H1 (cell line): ENCODE data around the gene CTPS2. TPM values are rescaled to one million over a fixed set of nuclear protein-coding genes. Genes with fewer than 3 reads are reported as not detected.

Source experiments
- CTCF ChIA-PET: fragments of 300-600 bp; sonication (Branson Sonifier 250); formaldehyde crosslinking; loops from one replicate; lab custom pipeline; 2021; ENCODE audit not compliant: partially characterized antibody; lab: Charles Lee
- POLR2A ChIA-PET: fragments of 300-600 bp; sonication (Branson Sonifier 250); formaldehyde crosslinking; loops from one replicate; lab custom pipeline; 2021; ENCODE audit warnings: inconsistent platforms; ENCODE audit not compliant: partially characterized antibody; lab: Charles Lee
- DNase-seq, 2 experiments: peaks; one replicate each; pipeline versions ENCODE4 v3.0.0 to v3.0.0-alpha.2; 2010 to 2022; ENCODE audit warnings: low spot score in 2 of 2, low read depth in 1 of 2, mixed read lengths in 1 of 2
- FAIRE-seq: peaks from 2 replicates; lab custom pipeline; 2011; peaks lifted over from hg19 to GRCh38; lab: Jason Lieb, UNC
- H2AFZ ChIP-seq: 2 replicates; pipeline ENCODE4 v1.8.1; 2012; ENCODE audit warnings: low read length, inconsistent platforms
- H2AK5ac ChIP-seq: 2 replicates; pipeline ENCODE4 v1.6.1; 2013; ENCODE audit warnings: low read depth, low read length
- H2BK120ac ChIP-seq: replicated peaks from 2 replicates; pipeline ENCODE3; 2013; ENCODE audit warnings: low read depth, low read length, inconsistent platforms
- H2BK12ac ChIP-seq: 2 replicates; pipeline ENCODE4 v1.6.1; 2013; ENCODE audit warnings: low read depth, low read length
- H2BK15ac ChIP-seq: 2 replicates; pipeline ENCODE4 v1.6.1; 2013; ENCODE audit warnings: low read length
- H2BK20ac ChIP-seq: 2 replicates; pipeline ENCODE4 v1.6.1; 2013; ENCODE audit warnings: low read length
- H2BK5ac ChIP-seq: 2 replicates; pipeline ENCODE4 v1.6.1; 2013; ENCODE audit warnings: low read depth, low read length
- H3K14ac ChIP-seq: 2 replicates; pipeline ENCODE4 v1.6.1; 2013; ENCODE audit warnings: inconsistent platforms; ENCODE audit not compliant: insufficient read length
- H3K18ac ChIP-seq: 2 replicates; pipeline ENCODE4 v1.6.1; 2013; ENCODE audit warnings: low read length; ENCODE audit errors: extremely low read depth
- H3K23ac ChIP-seq: 2 replicates; pipeline ENCODE4 v1.6.1; 2013; ENCODE audit warnings: inconsistent platforms; ENCODE audit not compliant: insufficient read length
- H3K23me2 ChIP-seq: 2 replicates; pipeline ENCODE4 v1.6.1; 2013; ENCODE audit warnings: low read depth, low read length
- H3K27ac ChIP-seq: 2 replicates; pipeline ENCODE4 v1.6.1; 2011; ENCODE audit warnings: low read depth, low read length, inconsistent platforms
- H3K27me3 ChIP-seq, 4 experiments: replicated peaks in 1 of 4; 1 replicate in 1 of 4; 2 replicates in 3 of 4; pipeline versions ENCODE4 v1.6.1 to v1.8.1; 2011 to 2013; ENCODE audit warnings: low read length in 3 of 4, mild to moderate bottlenecking in 3 of 4, inconsistent platforms in 2 of 4, mixed read lengths in 2 of 4, moderate library complexity in 1 of 4; ENCODE audit not compliant: control insufficient read depth in 3 of 4, insufficient read depth in 3 of 4; ENCODE audit errors: extremely low read depth in 1 of 4
- H3K36me3 ChIP-seq, 4 experiments: 2 replicates each; pipeline versions ENCODE4 v1.6.1 to v1.8.1; 2011 to 2013; ENCODE audit warnings: mild to moderate bottlenecking in 4 of 4, low read length in 3 of 4, moderate library complexity in 2 of 4, control low read depth in 1 of 4, inconsistent platforms in 1 of 4; ENCODE audit not compliant: insufficient read depth in 4 of 4, control insufficient read depth in 2 of 4
- H3K4ac ChIP-seq: replicated peaks from 2 replicates; pipeline ENCODE3; 2013; ENCODE audit warnings: low read length, low read depth, mixed read lengths, inconsistent platforms; ENCODE audit not compliant: insufficient read length
- H3K4me1 ChIP-seq, 4 experiments: replicated peaks in 1 of 4; 1 replicate in 1 of 4; 2 replicates in 3 of 4; pipeline versions ENCODE4 v1.6.1 to v1.8.1; 2011 to 2013; ENCODE audit warnings: low read length in 3 of 4, inconsistent platforms in 2 of 4, mixed read lengths in 1 of 4; ENCODE audit not compliant: insufficient read depth in 4 of 4, control insufficient read depth in 3 of 4
- H3K4me2 ChIP-seq, 2 experiments: 2 replicates each; pipeline versions ENCODE4 v1.6.1 to v1.8.1; 2011 to 2013; ENCODE audit warnings: low read depth in 2 of 2, low read length in 2 of 2, control low read depth in 1 of 2, inconsistent platforms in 1 of 2, mild to moderate bottlenecking in 1 of 2; ENCODE audit not compliant: insufficient read depth in 1 of 2
- H3K4me3 ChIP-seq, 4 experiments: fragments of 200-600, 300-600 bp in 1 of 4; sonication (generic), shearing (Covaris generic), sonication (Bioruptor Twin) in 1 of 4; 2 replicates each; pipeline versions ENCODE4 v1.5.1 to v1.8.1; 2011 to 2016; ENCODE audit warnings: low read length in 4 of 4, low read depth in 3 of 4, control low read depth in 2 of 4, inconsistent platforms in 2 of 4, mild to moderate bottlenecking in 2 of 4, mixed read lengths in 1 of 4, moderate library complexity in 1 of 4; ENCODE audit not compliant: insufficient read depth in 2 of 4; ENCODE audit errors: extremely low read depth in 1 of 4
- H3K56ac ChIP-seq: replicated peaks from 2 replicates; pipeline ENCODE3; 2013; ENCODE audit warnings: low read depth, mild to moderate bottlenecking, mixed read lengths, low read length, inconsistent platforms; ENCODE audit not compliant: insufficient read length
- H3K79me1 ChIP-seq: 2 replicates; pipeline ENCODE4 v1.6.1; 2013; ENCODE audit warnings: low read depth, low read length, control low read depth
- H3K79me2 ChIP-seq, 2 experiments: 2 replicates each; pipeline versions ENCODE4 v1.6.1 to v1.8.1; 2012 to 2013; ENCODE audit warnings: low read length in 2 of 2, mild to moderate bottlenecking in 2 of 2, inconsistent platforms in 1 of 2; ENCODE audit not compliant: insufficient read depth in 2 of 2, control insufficient read depth in 1 of 2
- H3K9ac ChIP-seq, 4 experiments: replicated peaks in 1 of 4; 1 replicate in 1 of 4; 2 replicates in 3 of 4; pipeline versions ENCODE4 v1.6.1 to v1.8.1; 2011 to 2013; ENCODE audit warnings: low read depth in 3 of 4, low read length in 3 of 4, control low read depth in 2 of 4, mild to moderate bottlenecking in 2 of 4, moderate library complexity in 2 of 4, inconsistent platforms in 1 of 4; ENCODE audit errors: extremely low read depth in 1 of 4
- H3K9me3 ChIP-seq, 2 experiments: 2 replicates each; pipeline versions ENCODE4 v1.6.1 to v1.8.1; 2012 to 2013; ENCODE audit warnings: mild to moderate bottlenecking in 2 of 2, moderate library complexity in 2 of 2, control low read depth in 1 of 2, inconsistent platforms in 1 of 2, low read depth in 1 of 2, low read length in 1 of 2, mixed read lengths in 1 of 2; ENCODE audit not compliant: insufficient read depth in 2 of 2
- H4K20me1 ChIP-seq, 2 experiments: replicated peaks in 1 of 2; 2 replicates each; pipeline versions ENCODE3 to v1.8.1; 2011 to 2013; ENCODE audit warnings: inconsistent platforms in 2 of 2, low read length in 2 of 2, mild to moderate bottlenecking in 1 of 2; ENCODE audit not compliant: insufficient read depth in 2 of 2, control insufficient read depth in 1 of 2
- H4K5ac ChIP-seq: 2 replicates; pipeline ENCODE4 v1.6.1; 2013; ENCODE audit warnings: low read length, low read depth, mixed read lengths, inconsistent platforms; ENCODE audit not compliant: insufficient read length
- H4K8ac ChIP-seq: 2 replicates; pipeline ENCODE4 v1.8.0; 2013; ENCODE audit warnings: mild to moderate bottlenecking, moderate library complexity, low read length, inconsistent platforms; ENCODE audit not compliant: insufficient read depth; ENCODE audit errors: extremely low read depth
- H4K91ac ChIP-seq: replicated peaks from 2 replicates; pipeline ENCODE3; 2013; ENCODE audit warnings: low read length, mixed read lengths, inconsistent platforms; ENCODE audit not compliant: insufficient read length
- EGR1 ChIP-seq: IDR thresholded peaks from 2 replicates; pipeline ENCODE4 v1.6.1; 2011; ENCODE audit warnings: low read depth, low read length, borderline replicate concordance
- POLR2AphosphoS5 ChIP-seq: IDR thresholded peaks from 2 replicates; pipeline ENCODE4 v1.6.1; 2011; ENCODE audit warnings: low read depth, low read length
- RAD21 ChIP-seq, 2 experiments: IDR thresholded peaks in 1 of 2; conservative IDR thresholded peaks in 1 of 2; 2 replicates each; pipeline ENCODE4 v1.6.1; 2011; ENCODE audit warnings: low read depth in 2 of 2, low read length in 2 of 2, improper control_type of control experiment in 1 of 2, inconsistent platforms in 1 of 2, mild to moderate bottlenecking in 1 of 2, moderate library complexity in 1 of 2
- WGBS, 2 experiments: shearing (Covaris generic) in 1 of 2; methylation state at CpG; one replicate each; pipeline versions ENCODE4 v1.1.6 to v1.1.7; 2013 to 2015; ENCODE audit warnings: low lambda C conversion rate in 2 of 2, mixed read lengths in 2 of 2, inconsistent platforms in 1 of 2, low coverage in 1 of 2, missing lambda C conversion rate in 1 of 2; ENCODE audit not compliant: insufficient replicate concordance in 2 of 2, insufficient coverage in 1 of 2, insufficient read length in 1 of 2; ENCODE audit errors: extremely low coverage in 1 of 2, missing lambda C conversion rate in 1 of 2; 5-methylcytosine and 5-hydroxymethylcytosine counted together
- polyA plus RNA-seq, 7 experiments: library from polyadenylated mRNA; depleted of rRNA in 3 of 7; stranded (reverse) in 5 of 7; unstranded in 2 of 7; fragments of >200 nt in 5 of 7; fragments of 200-250 nt in 2 of 7; gene quantifications; 1 replicate in 5 of 7; 2 replicates in 1 of 7; 4 replicates in 1 of 7; pipeline versions ENCODE4 v1.2.1 to v1.2.3, GENCODE V29; 2011 to 2013; ENCODE audit warnings: missing spikeins in 2 of 7, mixed read lengths in 2 of 7
- total RNA-seq: library from RNA; stranded (reverse); fragmentation: NEBNext Ultra II Directional; extraction: Animal tissue kit (Norgen Biotek cat#: 25700); gene quantifications from 2 replicates; pipeline ENCODE4 v1.2.1, GENCODE V29; 2021

CTPS2 gene
- total and polyA plus RNA-seq, 2 of the 8 experiments (the other 6 are each of a cell fraction or from before 2014, with no cell fraction given) = 17.1 to 34.0 TPM

DNA sequence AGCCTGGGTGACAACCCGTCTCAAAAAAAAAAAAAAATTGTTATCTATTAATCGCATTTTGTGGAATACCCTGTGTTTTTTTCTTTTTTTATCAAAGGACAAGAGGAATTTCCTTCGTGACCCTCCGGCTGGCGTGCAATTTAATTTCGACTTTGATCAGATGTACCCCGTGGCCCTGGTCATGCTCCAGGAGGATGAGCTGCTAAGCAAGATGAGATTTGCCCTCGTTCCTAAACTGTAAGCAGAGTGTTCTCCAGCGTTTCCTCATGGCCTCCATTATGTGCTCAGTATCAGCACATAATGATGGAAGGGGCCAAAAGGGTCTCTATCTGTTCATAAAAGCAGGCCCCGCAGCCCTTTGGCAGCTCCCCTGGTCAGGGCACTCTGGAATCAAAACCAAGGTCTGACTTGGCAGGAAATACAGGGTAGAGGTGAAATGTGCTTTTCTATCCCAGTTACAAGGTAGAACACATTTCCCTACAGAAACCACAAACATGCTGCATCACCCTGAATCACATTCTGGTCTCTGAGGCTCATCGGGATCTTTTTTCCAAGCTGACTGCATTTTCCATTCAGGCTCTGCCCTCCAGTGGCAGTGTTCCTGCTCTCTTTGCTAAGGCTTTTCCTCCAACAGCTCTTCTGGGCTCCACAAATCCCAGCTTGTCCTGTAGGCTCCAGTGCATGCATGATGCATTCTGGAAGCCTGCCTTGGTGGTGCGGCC lies 31.3 kb upstream of the CTPS2 start:
- TF ChIP-seq RAD21 (IDR thresholded peaks at IDR 0.05 in 1 of 2, conservative IDR thresholded peaks at IDR 0.05 in 1 of 2; ENCODE audit: low read depth in 2 of 2, low read length in 2 of 2) (0 out of 4 replicates have a peak, but pooled peaks of 1 of the 2 experiments have one; percentile 7), POLR2AphosphoS5 (no peak), EGR1 (no peak)
- Histone ChIP-seq H2BK15ac (no peak overlapping the region), H3K79me1 (no peaks in the 10 kb centered on the region), H2BK12ac (no peak overlapping the region), H4K91ac (no peak overlapping the region), H3K79me2 (no peaks in the 10 kb centered on the region), H3K18ac (no peak overlapping the region), H3K27ac (no peak overlapping the region), H3K4me1 (no peaks in the 10 kb centered on the region), H2BK5ac (no peak overlapping the region), H3K27me3 (no peaks in the 10 kb centered on the region), H3K23me2 (no peaks in the 10 kb centered on the region), H2AK5ac (no peak overlapping the region), H3K36me3 (peaks cover 10 to 42% (median 27%) of the 10 kb centered on the region in 4 experiments; a peak in 6 of 8 replicates), H3K4me2 (no peak overlapping the region), H3K9me3 (no peaks in the 10 kb centered on the region), H4K8ac (no peak overlapping the region), H3K14ac (no peak overlapping the region), H2BK120ac (no peak overlapping the region), H4K20me1 (peaks cover 0 to 2% of the 10 kb centered on the region in 2 experiments), H3K4me3 (no peak overlapping the region), H3K9ac (no peak overlapping the region), H2AFZ (no peak overlapping the region), H2BK20ac (no peak overlapping the region), H3K4ac (no peak overlapping the region), H3K23ac (no peak overlapping the region), H3K56ac (no peak overlapping the region), H4K5ac (no peak overlapping the region)
- DNase-seq (no peak), FAIRE-seq (peak; percentile 62)
- 92% methylated on average over 6 of the region's 12 CpGs; no CpG with 5 or more reads in 1 of the 2 experiments for WGBS, 2 experiments
- POLR2A ChIA-PET = no interaction called here
- CTCF ChIA-PET = interaction anchor here (1.1 kb wide), 1 partner anchor 64 kb away, joined by 4 read pairs; no protein-coding TSS in a partner anchor
